Endothelial cell of hepatic sinusoid (primary cell): ENCODE data around the gene DCX.

Experiments
- in situ Hi-C: cut with HindIII; loops from 2 replicates; pipeline ENCODE4 v1.10.0; 2017; ENCODE audit warnings: low sequenced_read_pairs

The DCX gene

DNA sequence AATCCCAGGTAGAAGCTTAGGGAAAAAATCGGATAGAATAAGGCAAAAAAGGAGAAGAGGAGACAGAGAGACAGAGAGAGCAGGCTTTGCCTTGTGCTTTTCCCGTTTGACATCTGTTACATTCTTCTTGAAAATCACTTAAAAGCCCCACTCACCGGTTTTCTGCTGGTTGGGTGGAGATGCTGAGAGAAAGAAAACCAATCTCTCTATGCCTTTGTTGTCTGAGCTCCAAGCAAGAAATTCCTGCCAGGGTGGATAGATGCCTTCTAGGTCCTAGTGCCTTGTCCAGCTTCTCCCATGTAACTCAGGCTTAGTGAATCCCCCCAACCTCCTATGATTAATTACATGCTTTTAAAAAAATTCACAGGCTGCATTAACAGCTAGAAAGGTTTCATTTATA, at the start of gene DCX:
Gene DCX (minus strand): TSS at position 210 of the 400 bp plus-strand sequence. CDS start 1,794 bp downstream, outside the sequence.
- in situ Hi-C loops: no loop called here

DNA sequence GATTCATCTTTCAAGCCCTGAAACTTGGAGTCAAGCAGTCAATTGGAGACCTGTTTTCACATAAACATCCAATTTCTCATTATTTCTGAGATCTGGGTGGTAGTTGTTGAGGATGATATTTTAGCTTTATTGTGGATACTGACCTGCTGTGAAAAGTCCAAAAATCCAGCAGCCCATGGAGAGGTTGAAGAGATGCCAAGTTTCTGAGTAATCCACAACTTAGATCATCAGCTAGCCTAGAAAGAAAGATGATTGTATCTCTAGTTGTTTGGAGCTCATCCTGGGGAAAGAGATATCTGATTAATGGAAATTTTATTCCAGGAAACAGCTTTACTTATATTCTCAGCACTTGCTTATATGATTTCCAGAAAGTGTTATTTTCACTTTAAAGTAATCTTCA, 48.6 kb upstream of the DCX start:
- in situ Hi-C loops: no loop called here

DNA sequence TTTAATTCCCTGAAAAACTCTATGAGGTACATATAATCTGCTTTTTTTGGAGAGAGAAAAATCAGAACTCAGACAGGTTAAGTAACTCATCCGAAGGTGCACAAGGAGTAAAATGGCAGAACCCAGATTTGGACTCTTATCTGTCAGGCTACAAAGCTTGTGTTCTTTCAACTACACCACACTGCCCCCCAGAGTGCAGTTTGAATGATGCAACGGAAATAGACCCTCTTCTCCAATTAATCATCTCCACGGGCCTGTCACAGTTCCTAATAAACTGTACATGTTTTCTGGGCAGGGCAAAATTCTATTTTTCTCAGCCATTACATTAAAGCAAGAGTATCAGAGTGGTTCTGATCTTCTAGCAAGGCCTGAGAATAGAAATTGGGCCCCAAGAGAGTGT, 35.3 kb upstream of the DCX start:
- in situ Hi-C loops: no loop called here

DNA sequence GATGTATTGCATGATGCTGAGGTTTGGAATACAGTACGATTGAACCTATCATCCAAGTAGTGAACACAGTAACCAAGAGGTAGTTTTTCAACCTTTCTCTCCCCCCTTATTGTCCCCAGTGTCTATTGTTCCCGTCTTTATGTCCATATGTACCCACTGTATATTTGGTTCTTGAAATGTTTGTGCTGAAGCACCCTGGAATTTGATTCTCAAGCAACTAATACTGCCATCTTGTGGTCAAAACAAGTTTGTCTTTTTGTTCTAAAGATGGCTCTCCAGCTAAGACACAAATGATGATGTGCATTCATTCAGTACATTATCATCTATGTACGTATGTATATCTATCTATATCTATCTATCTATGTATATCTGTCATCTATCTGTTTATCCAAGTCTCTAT, 33.5 kb upstream of the DCX start:
- in situ Hi-C loops: no loop called here

DNA sequence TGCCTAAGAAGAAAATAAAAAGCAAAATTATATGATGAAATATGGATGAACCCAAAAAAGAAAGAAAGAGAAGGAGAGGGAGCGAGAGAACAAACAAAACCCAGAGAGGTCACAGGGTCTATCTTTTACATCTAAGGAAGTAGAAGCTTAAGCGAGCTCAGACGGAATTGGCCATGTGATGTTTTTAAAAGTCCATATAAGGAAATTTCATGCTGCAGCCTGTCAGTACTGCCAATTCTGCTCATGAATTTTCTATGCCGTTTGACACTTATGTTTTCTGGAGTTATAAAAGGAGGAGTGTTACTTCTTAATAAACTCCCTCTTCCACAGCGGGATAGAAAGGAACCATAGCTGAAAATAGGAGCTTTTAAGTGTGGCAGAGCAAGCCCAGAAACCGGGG, 32.9 kb upstream of the DCX start:
- in situ Hi-C loops: no loop called here

DNA sequence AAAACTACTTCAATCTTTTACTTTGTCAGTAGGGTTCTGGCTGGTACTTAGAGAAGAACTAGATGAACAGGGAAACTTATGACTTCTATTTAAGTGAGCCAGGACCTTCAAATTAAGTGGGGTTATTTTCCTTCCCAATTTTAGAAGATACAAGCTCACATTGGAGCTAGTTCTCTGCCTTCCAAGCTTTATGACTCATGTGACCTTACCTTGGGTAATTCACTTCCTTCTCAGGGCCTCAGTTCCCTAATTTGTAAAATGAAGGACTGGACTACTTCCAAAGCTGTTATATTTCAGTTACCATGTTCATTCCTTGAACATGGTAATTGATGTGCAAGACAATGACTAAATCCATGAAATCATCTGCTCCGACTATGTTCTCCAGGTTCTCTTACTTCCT, 32.0 kb upstream of the DCX start:
- in situ Hi-C loops: no loop called here

DNA sequence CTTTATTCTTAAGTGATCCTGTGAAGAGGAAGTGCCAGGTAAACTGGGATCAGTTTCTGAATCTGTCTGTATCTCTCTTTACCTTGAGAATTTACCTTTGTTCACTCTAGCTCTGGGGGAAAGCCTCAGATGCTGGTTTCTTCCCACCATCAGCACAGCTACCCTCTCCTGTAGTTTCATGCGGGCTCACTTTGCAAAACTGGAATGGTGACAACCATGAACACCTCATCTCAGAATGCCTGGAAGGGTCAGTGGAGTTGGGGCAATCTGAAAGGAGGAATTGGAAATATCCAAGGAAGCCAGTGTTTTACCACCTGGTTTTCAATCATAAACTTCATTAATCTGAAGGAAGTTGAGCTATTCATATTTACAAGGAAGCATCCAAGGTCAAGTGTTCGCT, 30.8 kb upstream of the DCX start:
- in situ Hi-C loops: no loop called here

DNA sequence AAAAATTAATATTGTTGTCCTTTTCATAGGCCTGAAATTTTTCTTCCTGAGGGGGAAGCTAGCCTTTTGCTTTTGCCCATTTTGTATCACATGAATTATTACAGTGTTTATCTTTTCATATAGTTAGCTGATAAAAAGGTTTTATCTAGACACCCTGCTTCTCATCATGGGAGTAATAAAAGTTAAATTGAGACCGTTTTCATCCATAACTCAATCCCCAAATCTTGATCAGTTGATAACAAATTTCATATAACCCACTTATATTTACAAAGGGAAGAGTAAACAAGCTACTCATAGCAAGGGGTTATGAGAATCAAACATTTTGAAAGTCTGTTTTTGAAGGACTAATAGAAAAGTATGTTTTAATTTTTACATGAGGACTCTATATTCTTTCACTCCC, 23.5 kb upstream of the DCX start:
- in situ Hi-C loops: no loop called here

DNA sequence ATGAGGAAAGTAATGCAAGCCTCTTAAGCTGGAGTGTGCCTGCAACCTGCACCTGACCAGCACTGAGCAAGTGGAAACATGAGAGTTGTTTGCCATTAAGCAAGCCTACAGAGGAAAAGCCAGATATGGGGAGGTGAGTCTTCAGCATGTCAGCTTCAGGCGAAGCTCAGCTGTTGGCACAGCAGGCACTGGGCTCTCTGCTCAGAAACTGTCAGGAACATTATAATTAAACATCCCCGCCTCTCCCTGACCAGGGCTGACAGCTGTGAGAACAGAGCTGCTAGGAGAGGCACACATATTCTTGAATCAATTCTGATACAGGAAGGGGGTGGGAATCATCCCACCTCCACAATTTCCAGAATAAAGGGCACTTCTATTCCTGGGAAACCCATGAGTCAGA, 19.0 kb upstream of the DCX start:
- in situ Hi-C loops: no loop called here

DNA sequence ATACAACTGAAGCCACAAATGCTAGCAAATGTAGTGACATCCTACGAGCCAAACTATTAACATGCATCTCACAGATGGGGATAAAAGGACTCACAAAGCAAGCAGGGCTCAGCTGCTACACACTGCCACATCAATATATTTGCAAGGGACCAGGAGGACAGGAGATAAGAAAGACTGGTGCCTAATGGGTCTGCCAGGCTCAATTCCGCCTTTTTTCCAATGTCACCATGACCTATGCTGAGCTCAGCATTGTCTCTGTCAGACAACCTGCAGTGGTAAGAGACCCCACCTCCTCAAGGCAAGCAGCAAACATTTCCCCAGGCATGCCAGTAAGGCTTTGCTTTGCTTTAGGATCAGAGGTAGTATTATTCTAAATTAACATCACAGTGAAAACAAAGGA, 435 bp downstream of the DCX start:
- in situ Hi-C loops: no loop called here

DNA sequence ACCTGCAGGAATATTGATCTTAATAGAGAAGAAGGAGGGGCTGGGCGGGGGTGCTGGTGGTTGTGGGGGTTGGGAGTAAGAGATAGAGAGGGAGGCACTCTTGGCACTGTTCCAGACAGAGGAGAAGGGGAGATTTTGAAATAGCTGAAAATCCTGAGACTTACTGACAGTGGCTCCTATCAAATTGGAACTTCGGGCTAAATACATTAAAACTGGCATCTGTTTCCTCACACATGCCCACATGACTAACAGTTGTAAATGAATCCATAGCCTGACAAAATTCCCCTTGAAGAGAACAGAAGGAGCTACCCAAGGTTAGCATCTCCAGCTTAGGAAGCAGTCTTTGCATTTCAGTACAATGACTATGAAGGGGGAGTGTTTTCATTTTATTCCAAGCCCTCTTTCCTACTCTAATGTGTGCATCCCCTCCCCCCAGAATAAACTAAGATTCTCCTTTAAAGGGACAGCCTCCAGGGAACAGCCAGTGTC, 1.4 kb downstream of the DCX start:
- in situ Hi-C loops: no loop called here

DNA sequence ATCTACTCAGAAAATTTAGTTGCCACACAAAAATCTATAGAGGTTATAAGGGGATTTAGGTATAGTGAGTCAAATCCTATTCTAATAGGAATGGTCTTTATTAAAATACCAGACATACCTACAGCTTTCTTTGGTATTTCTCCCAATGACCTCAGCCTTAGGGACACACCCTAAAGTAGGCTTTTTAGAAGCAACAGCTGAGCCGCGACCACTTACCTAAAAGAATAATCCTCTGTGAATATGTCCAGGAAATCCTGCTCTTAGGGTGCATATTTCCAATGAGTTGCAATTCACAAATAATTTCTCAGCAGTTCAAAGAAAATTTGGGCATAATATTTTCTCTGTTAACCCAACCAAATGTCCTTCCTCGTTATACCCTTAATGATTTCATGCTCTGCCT, 2.7 kb downstream of the DCX start:
- in situ Hi-C loops: no loop called here

DNA sequence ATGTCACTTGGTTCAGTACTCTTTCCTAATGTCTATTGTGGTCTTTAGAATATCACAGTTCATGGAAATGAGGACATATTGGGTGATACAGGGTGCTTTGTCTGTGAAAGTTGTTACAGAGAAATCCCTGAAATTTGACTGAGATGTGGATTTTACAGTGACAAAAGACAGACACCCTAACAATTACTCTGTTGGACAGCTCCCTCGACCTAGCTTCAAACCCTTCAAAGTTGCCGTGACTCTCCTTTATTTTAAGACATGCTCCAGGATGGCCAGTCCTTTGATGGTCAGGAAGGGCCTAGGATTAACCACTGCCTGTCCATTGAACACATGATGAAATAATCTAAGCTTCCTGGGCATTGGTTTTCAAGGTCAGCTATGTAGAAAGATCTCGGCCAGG, 4.0 kb downstream of the DCX start:
- in situ Hi-C loops: no loop called here

DNA sequence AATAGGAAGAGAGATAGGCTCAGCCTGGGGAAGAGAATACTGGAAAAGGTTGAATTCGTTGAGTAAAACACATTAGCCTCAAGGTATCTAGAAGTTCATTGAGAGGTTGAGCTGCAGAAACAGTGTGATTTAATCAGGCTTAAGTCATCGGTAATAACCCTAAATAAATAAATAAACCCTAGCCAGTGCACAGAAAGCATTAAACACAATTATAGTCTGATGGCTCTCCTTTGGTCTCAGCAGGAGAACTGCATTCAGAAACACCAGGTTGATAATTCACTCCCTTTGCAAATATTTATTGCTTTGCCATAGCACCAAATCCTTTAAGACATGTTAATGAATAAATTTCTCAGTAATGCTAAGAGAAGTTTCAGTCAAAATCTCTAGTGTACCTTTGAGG, 9.6 kb downstream of the DCX start:
- in situ Hi-C loops: no loop called here

DNA sequence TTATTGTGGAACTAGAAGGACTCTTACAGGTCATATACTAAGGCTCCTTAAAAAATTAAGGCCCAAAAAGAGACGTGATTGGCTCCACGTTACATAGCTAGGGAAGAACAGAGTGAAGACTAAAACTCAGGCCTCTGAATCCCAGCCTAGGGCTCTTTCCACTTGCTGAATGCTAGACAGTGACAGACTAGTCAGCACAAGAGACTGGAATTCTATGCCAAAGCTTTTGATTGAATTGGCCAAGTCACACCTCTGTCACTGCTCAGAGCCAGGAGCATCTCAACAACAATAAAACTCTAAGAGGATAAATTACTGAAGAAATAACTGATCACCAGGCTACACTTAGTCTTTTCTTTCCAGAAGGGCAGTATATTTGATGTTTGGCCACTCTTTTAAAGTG, 16.8 kb downstream of the DCX start:
- in situ Hi-C loops: no loop called here

DNA sequence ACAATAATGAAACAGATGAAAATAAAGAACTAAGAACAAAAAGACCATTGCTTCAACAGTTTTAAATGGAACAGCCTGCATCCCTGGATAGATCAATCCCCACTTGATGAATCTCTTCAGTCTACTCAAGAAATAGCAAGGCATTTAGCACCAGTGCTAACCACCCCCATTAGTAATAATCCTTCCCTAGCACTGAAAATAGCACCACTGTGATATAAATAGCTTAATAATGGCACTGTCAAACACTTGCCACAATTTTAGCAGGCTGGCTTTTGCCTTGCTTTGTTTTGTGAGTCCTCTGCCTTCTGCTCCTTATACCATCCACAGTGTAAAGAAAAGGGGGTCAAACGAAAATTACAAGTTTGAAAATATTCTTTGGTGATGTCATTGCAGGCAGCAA, 17.4 kb downstream of the DCX start:
- in situ Hi-C loops: no loop called here

DNA sequence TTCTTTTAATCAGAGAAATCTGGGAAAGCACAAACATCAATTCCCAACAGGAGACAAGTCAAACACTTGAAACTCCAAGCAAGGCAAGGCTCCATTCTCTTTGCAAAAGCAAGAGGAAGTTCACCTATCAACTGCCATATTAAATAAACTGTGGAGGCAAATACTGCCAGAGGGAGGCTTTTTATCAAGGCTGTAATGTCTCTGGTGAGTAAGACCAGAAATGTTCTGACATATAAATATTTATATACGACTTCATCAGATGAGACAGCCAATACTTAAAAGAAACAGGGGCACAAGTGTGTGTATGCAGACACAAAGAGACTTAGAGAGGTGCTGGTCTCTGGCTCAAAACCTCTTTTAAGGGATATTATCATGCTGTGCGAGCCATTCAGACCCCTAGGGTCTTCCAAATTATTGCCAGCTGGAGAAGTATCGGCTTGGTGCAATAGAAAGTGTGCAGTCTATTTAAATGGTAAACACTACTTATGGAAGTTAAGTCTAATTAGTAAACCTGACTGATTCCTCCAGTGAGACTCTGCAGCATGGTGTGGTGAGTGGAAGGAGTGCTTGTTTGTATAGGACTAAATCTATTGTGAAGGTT, 24.4 kb downstream of the DCX start:
- in situ Hi-C loops: no loop called here

DNA sequence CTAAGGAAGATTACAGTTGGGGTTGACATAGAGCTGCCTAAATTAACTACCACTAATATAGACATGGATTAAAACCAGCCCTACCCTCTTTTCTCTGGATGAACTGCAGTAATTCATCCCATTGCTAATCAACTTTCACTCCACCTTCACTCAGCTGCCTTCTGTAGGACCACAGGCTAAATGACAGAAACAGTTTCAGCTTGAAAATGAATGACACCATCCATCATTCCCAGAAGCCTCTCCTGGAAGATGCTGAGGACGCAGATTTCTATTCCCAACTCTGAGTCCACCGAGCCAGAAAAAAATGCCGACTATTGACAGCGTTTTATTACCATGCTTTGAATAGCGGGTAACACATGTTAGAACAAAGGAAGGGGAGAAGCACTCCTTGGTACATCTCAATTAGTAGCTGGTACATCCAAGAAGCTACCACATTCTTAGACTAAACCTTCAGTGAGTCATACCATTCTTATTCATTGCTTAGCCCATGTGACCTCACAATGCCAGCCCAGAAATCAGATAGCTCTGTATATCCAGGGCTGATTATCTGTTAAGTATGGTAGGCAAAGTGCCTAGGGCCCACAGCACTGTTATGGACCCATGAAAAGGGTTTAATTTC, 25.3 kb downstream of the DCX start:
- in situ Hi-C loops: no loop called here

DNA sequence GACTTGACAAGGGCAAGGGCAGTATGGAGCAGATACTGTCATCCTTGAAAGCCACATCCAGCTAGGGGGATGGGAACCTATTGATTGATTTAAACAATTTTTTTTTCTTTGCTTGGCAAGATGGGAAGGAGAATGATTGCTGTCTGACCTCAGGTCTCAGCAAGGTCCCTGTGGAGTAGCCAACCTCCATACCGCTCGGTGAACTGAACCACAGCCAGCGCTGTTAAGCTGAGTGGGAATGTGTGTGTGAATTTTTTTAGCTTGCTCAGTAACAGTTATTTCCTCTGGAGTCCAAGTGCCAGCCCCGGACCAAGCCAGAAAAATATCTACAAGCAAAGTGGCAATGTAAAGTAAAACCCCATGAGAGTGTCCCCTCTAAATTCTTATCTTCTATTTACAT, 25.9 kb downstream of the DCX start:
- in situ Hi-C loops: no loop called here

DNA sequence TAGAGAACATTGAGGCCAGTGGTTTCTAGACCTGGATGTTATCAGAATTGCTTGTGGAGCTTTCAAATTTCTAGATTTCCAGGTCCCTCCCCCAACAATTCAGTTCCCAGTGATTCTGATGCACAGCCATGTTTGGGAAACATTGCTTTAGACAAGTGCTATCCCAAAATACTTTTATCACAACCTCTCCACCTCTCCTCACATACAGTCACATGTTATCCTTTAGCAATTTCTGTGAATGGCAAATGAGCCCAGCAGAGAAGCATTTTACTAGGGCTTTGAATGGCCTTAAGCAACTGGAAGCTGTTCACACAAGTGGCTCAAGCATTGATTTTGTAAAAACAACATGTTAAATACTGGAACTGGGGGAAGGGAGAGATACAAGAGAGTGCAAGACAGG, 29.7 kb downstream of the DCX start:
- in situ Hi-C loops: no loop called here

DNA sequence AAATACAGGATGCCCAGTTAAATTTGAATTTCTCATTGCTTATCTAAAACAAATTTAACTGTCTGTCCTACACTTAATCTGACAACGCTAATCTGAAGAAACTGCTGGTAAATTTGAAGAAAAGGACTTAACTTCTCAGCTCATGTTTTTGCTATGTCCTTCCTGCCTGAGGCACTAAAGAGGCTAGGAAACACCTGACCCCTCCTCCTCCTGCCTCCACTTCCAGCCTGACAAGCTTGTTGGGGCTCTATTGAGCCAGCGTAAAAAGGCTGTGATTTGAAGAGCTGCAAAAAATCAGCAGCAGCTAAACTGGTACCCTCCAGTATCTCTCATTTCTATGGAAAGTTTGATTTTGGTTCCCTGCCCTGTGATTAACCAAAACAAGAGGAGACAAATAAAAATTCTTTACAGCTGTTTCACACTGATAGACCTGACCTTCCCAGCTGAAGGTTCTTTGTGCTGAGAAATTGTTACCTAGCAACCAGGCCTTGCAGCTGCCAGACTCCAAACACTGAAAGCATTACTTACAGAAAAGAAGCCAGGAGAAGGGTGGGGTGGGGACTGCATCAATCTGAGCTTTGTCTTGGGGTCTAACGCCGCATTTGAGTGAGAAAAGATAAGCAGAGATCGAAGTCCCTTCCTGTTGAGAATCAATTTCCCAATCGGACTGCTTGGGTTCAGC, 35.0 kb downstream of the DCX start:
- in situ Hi-C loops: no loop called here

DNA sequence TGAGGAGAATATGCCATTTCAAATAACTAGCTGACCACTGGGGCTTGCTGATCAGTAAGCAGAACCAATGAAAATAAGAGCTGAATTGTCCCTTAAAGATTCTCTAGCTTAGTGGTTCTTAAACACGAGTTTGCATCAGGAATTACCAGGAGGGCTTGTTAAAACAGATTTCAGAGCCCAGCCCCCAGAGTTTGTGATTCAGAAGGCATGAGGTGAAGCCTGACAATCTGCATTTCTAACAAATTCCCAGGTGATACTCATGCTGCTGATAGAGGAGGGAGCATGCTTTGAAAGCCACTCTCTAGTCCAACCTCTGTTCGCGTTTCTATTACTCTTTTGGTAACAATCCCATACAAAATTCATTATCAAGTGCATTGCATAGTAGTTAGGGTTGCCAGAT, 35.5 kb downstream of the DCX start:
- in situ Hi-C loops: no loop called here
